GM19239 (cell line): Measurements from ENCODE around the gene PREB.
A peak's percentile ranks its signal among the peaks of the same experiment; 100 is the strongest.
"Not testable (repeated sequence)": the region's sequence is repeated elsewhere in the genome, so short reads cannot be mapped to it uniquely, and the experiment has no call there.

Experiments
- DNase-seq: peaks from one replicate; pipeline ENCODE4 v3.0.0; 2011; ENCODE audit warnings: low spot score; ENCODE audit not compliant: insufficient read length
- FAIRE-seq: peaks from 2 replicates; lab custom pipeline; 2011; peaks lifted over from hg19 to GRCh38; lab: Jason Lieb, UNC

Gene PREB, protein sequence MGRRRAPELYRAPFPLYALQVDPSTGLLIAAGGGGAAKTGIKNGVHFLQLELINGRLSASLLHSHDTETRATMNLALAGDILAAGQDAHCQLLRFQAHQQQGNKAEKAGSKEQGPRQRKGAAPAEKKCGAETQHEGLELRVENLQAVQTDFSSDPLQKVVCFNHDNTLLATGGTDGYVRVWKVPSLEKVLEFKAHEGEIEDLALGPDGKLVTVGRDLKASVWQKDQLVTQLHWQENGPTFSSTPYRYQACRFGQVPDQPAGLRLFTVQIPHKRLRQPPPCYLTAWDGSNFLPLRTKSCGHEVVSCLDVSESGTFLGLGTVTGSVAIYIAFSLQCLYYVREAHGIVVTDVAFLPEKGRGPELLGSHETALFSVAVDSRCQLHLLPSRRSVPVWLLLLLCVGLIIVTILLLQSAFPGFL

GRCh38 chr2:27133905-27134780 is at the start of gene PREB:
Gene PREB (minus strand): TSS chr2:27134636. CDS start chr2:27134421, 215 bp downstream.
- DNase-seq, result peak; percentile 98
- peak; percentile 78 for FAIRE-seq

- no peak for DNase-seq
- no peak for FAIRE-seq
Observed at GRCh38 chr2:27184115-27184514, 49.7 kb upstream of the PREB start.

- DNase-seq (no peak), FAIRE-seq (no peak)
Observed at GRCh38 chr2:27182346-27182745, 47.9 kb upstream of the PREB start.

DNA sequence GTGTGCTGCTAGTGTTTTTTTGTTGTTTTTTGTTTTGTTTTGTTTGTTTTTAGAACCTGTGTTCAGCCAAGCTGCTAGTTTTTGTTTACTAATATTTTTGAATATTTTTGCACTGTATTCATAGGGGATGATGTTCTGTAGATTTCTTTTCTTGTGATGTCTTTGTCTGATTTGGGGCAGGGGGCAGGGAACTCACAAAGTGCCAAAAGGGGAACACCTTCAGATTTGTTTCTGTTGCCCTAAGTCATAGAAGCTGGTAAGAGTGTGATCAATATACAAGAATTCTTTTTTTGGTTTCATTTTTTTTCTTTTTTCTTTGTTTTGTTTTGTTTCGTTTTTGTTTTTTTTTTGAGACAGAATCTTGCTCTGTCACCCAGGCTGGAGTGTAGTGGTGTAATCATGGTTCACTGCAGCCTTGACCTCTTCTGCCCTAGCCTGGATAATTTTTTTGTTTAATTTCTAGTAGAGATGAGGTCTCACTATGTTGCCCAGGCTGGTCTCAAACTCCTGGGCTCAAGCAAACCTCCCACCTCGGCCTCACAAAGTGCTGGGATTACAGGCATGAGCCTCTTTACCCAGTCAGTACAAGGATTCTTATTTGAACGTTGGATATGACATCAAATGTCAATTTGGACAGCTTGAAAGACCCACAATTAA is 45.0 kb upstream of the PREB start:
- DNase-seq, result no peak
- FAIRE-seq, result no peak

DNA sequence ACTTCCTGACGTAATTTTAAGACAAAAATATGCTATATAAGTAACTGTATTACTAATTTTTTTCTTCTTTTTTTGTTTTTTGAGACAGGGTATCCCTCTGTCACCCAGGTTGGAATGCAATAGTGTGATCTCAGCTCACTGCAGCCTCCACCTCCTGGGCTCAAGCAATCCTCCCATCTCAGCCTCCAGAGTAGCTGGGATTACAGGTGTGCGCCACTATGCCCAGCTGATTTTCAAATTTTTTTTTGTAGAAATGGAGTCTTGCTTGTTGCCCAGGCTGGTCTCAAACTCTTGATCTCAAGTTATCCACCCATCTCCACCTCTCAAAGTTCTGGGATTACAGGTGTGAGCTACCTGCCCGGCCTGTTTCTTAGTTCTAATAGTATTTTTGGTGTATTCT is 44.0 kb upstream of the PREB start:
- FAIRE-seq, result no peak
- DNase-seq, result no peak

GRCh38 chr2:27177441-27178351 is 43.3 kb upstream of the PREB start:
- FAIRE-seq, result no peak
- no peak for DNase-seq

GRCh38 chr2:27175781-27176180 is 41.3 kb upstream of the PREB start:
- DNase-seq, FAIRE-seq: not testable (repeated sequence)

DNA sequence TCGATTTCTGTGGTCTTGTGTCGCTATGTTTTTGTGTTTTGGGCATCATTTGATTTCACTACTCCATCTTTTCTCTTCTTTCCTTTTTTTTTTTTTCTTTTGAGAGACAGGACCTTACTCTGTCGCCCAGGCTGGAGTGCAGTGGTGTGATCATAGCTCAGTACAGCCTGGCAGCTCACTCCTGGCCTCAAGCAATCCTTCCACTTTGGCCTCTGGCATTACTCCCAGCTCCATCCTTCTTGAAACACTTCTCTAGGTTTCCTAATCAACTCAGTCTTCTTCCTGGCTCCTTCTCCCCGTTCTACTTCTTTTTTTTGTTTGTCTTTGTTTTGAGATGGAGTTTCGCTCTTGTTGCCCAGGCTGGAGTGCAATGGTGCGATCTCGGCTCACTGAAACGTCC is 40.9 kb upstream of the PREB start:
- DNase-seq (no peak), FAIRE-seq (no peak)

GRCh38 chr2:27174638-27175037 is 40.2 kb upstream of the PREB start:
- FAIRE-seq, result no peak
- DNase-seq, result no peak

- DNase-seq, result no peak
- no peak for FAIRE-seq
Observed at GRCh38 chr2:27171351-27171848, 37.0 kb upstream of the PREB start.

DNA sequence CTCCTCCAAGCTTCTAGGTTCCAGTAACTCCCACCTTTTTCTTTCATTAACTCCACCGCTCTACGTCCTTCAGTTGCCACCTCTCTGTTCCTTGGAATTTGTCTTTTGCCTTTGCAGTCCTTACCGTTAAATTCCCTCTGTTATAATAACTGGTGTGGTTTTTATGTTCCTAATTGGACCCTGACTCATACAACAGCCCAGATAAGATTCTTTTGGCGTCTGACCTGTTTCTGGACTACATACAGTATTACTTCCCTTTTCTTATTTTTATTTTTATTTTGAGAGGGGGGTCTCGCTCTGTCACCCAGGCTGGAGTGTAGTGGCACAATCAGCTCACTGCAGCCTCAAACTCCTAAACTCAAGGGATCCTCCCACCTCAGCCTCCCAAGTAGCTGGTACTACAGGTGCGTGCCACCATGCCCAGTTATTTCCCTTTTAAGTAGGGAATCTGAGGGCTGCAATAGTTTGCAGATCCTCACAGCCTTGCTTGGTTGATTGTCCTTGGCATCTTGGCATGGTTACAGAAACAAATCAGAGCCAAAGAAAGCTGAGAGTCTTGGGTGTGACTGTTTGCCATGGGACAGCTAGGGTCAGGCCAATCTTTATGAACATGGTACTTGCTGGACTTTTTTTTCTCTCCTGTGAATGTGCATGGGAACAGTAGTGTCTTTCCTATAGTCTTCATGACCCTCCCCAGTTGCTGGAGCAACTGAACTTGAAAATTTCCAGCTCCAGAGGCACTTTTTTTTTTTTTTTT is 36.3 kb upstream of the PREB start:
- DNase-seq (no peak), FAIRE-seq (no peak)

DNA sequence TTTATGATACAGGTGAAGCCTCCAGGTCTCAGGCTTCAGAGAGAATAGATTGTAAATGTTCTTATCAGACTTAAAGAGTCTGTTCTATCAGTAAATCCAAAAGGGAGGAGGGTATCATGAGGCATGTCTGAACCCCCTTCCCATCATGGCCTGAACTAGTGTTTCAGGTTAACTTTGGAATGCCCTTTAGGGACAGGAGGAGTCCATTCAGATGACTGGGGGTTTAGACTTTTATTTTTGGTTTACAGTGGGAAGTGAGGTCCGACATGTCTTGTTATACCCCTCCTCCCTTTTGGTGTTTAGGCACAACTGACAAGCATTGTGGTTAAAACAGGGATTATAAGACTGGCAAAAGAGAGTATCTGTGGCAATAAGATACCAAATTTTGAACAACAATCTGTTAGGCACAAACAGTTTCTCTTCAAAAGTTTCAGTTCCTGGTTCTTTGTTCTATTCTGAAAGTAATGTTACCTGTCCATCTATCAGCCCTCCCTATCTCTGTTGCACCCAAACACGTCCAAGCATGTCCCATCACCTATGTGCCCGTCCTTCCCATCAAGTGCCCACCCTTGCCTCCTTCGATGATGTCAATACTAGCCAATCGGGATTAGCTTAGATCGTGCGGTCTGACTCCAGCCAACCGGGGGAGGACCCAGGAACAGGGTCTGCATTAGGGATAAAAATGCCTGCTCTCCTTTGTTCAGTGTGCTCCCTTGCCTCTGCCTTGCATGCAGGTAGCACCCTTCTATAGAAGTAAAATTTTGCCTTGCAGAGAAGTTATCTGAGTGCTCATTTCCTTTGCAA is 30.7 kb upstream of the PREB start:
- peak; percentile 78 for FAIRE-seq

DNA sequence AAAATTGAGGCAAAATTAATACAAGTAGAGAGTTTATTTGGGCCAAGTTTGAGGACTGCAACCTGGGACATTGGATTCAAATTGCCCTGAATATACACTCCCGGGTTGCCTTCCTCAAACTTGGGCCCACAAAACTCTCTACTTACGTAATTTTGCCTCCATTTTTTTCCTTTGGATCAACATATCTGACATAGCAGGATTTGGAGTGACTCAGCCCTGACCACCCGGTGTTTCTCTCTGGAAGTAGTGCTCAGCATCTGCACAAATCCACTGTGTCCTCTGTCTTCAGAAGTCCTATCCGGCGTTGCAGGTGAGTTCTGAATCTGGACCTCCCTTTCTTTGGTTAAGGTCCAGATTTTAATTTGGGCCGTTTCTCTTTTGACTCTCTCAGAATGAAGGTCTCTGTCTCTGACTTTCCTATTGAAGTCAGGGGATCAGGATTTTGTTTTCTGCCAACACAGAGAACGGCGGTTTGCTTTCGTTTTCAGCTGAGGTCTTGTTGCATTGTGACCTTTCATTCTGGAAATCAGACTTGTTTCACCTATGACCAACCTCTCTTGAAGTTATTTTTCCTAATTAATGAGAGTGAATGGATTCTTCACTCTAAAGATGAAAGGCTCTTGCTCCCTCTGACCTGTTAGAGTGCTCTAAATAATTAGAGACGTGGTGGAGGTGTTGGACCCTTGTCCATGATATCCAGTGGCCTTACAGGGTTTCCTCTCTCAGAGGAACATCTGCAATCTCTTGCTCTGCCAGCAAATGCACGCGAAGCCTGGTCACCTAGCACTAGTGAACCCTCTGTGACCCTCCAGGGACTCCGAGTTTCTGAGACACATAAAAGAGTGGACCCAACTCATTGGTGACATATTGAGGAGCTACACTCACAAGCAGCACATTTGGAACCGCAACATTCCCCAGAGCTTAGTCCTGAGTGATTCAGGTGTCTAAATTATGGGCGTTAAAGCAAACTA is 28.0 kb upstream of the PREB start:
- FAIRE-seq, result no peak
- DNase-seq, result no peak

More for the DNA sequence above, 30.7 kb upstream of the PREB start:
- DNase-seq, result no peak

GRCh38 chr2:27160191-27160590 is 25.8 kb upstream of the PREB start:
- DNase-seq (no peak), FAIRE-seq (no peak)

- FAIRE-seq (no peak), DNase-seq (no peak)
Observed at GRCh38 chr2:27159271-27159670, 24.8 kb upstream of the PREB start.

DNA sequence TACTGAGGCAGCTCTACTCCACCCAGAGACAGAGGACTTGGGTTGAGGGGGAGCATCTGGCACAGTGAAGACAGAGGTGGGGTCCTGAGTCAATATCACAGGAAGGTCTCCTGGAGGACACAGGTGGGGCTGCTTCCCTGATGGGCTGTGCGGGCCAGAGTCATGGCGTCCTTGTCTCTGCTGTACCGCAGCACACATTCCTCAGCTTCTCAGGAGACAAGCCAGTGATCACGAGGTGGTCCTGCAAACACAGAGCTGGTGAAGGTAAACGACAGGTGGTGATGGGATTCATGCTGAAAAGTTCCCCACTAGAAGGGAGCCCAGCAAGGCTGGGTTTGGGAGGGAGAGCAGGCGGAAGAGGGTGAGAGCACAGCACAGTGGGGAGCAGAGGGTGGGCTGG is 24.0 kb upstream of the PREB start:
- FAIRE-seq, result no peak
- DNase-seq, result no peak

- DNase-seq, result no peak
- no peak for FAIRE-seq
Observed at GRCh38 chr2:27155069-27155520, 20.7 kb upstream of the PREB start.
